ENCODE data around the gene ZNF563.

Gene ZNF563

GRCh38 chr19:12294249-12295158 is 38.9 kb downstream of the ZNF563 start, which contains the start of gene ZNF44:
Gene ZNF44 (minus strand): TSS chr19:12294883. CDS start chr19:12294694, 189 bp downstream.
- peak; percentile 98 for DNase-seq (ENCODE audit: low spot score)

GRCh38 chr19:12293777-12294248 is 39.6 kb downstream of the ZNF563 start:
- DNase-seq (ENCODE audit: low spot score), result peak; percentile 97

GRCh38 chr19:12289790-12290065 is 43.7 kb downstream of the ZNF563 start:
- no peak for DNase-seq (ENCODE audit: low spot score)

- DNase-seq (ENCODE audit: low spot score), result no peak
Measured at GRCh38 chr19:12287958-12288500, 45.4 kb downstream of the ZNF563 start.

- DNase-seq (ENCODE audit: low spot score), result no peak
Measured at GRCh38 chr19:12284631-12285030, 48.8 kb downstream of the ZNF563 start.

GRCh38 chr19:12284226-12284625 is 49.2 kb downstream of the ZNF563 start:
- DNase-seq (ENCODE audit: low spot score), result no peak

GRCh38 chr19:12278713-12279112 is 54.7 kb downstream of the ZNF563 start:
- no peak for DNase-seq (ENCODE audit: low spot score)

- no peak for DNase-seq (ENCODE audit: low spot score)
Measured at GRCh38 chr19:12272980-12273901, 60.2 kb downstream of the ZNF563 start.

GRCh38 chr19:12272386-12272785 is 61.0 kb downstream of the ZNF563 start:
- no peak for DNase-seq (ENCODE audit: low spot score)

- DNase-seq (ENCODE audit: low spot score), result no peak
Measured at GRCh38 chr19:12270854-12271253, 62.6 kb downstream of the ZNF563 start.

Measured in kidney tubule cell (primary cell).